ENCODE results near the gene SPDL1.

SPDL1 gene

GRCh38 chr5:169631360-169631759 lies 47.8 kb downstream of the SPDL1 start:
- no peaks in the 10 kb centered on the region for H3K36me3 Mint-ChIP-seq (ENCODE audit: low read depth)
- no peak for DNase-seq
- no peak overlapping the region for H3K27ac Mint-ChIP-seq
- H3K4me1 Mint-ChIP-seq (ENCODE audit: low read depth): peaks cover 8% of the 10 kb centered on the region
- H3K27me3 Mint-ChIP-seq: peaks cover 5% of the 10 kb centered on the region
- no peak overlapping the region for H3K4me3 Mint-ChIP-seq
- H3K9me3 Mint-ChIP-seq: peaks cover 3% of the 10 kb centered on the region

GRCh38 chr5:169632946-169633345 lies 49.4 kb downstream of the SPDL1 start:
- Mint-ChIP-seq H3K4me1 (ENCODE audit: low read depth) (peaks cover 14% of the 10 kb centered on the region), H3K36me3 (ENCODE audit: low read depth) (peaks cover 9% of the 10 kb centered on the region), H3K4me3 (no peak overlapping the region), H3K9me3 (peaks cover 3% of the 10 kb centered on the region), H3K27ac (no peak overlapping the region), H3K27me3 (peaks cover 5% of the 10 kb centered on the region)
- DNase-seq: no peak

- no peak for DNase-seq
- Mint-ChIP-seq H3K4me3 (no peak overlapping the region), H3K27me3 (peaks cover 5% of the 10 kb centered on the region), H3K36me3 (ENCODE audit: low read depth) (peaks cover 25% of the 10 kb centered on the region), H3K4me1 (ENCODE audit: low read depth) (peaks cover 30% of the 10 kb centered on the region), H3K9me3 (peaks cover 13% of the 10 kb centered on the region), H3K27ac (no peak overlapping the region)
Observed at GRCh38 chr5:169634606-169635005, 51.0 kb downstream of the SPDL1 start.

GRCh38 chr5:169635936-169636335 lies 52.4 kb downstream of the SPDL1 start:
- peaks cover 38% of the 10 kb centered on the region for H3K4me1 Mint-ChIP-seq (ENCODE audit: low read depth)
- peaks cover 39% of the 10 kb centered on the region for H3K36me3 Mint-ChIP-seq (ENCODE audit: low read depth)
- DNase-seq: no peak
- H3K4me3 Mint-ChIP-seq: peak overlapping the region; percentile 90
- peak overlapping the region; percentile 96 for H3K27ac Mint-ChIP-seq
- H3K9me3 Mint-ChIP-seq: peaks cover 13% of the 10 kb centered on the region
- peaks cover 5% of the 10 kb centered on the region for H3K27me3 Mint-ChIP-seq

- Mint-ChIP-seq H3K27ac (peak overlapping the region; percentile 96), H3K9me3 (peaks cover 13% of the 10 kb centered on the region), H3K4me1 (ENCODE audit: low read depth) (peaks cover 45% of the 10 kb centered on the region), H3K36me3 (ENCODE audit: low read depth) (peaks cover 45% of the 10 kb centered on the region), H3K27me3 (peaks cover 5% of the 10 kb centered on the region), H3K4me3 (peak overlapping the region; percentile 90)
- DNase-seq: no peak
Observed at GRCh38 chr5:169636477-169637084, 53.0 kb downstream of the SPDL1 start.

- peaks cover 48% of the 10 kb centered on the region for H3K36me3 Mint-ChIP-seq (ENCODE audit: low read depth)
- peak within 1 kb of the TSS; percentile 96 for H3K27ac Mint-ChIP-seq
- peaks cover 13% of the 10 kb centered on the region for H3K9me3 Mint-ChIP-seq
- H3K4me3 Mint-ChIP-seq: peak within 1 kb of the TSS; percentile 90
- peak; percentile 82 for DNase-seq
- peaks cover 50% of the 10 kb centered on the region for H3K4me1 Mint-ChIP-seq (ENCODE audit: low read depth)
- peaks cover 4% of the 10 kb centered on the region for H3K27me3 Mint-ChIP-seq
Observed at GRCh38 chr5:169637085-169637548, 53.5 kb downstream of the SPDL1 start, which contains the start of gene DOCK2. Gene DOCK2, plus strand, starts transcription at chr5:169637275. Its CDS starts 52 bp downstream, at chr5:169637327.

- Mint-ChIP-seq H3K4me1 (ENCODE audit: low read depth) (peaks cover 54% of the 10 kb centered on the region), H3K4me3 (peak overlapping the region; percentile 90), H3K27me3 (no peaks in the 10 kb centered on the region), H3K9me3 (peaks cover 13% of the 10 kb centered on the region), H3K36me3 (ENCODE audit: low read depth) (peaks cover 51% of the 10 kb centered on the region), H3K27ac (peak overlapping the region; percentile 96)
- peak; percentile 83 for DNase-seq
Observed at GRCh38 chr5:169637549-169638121, 54.1 kb downstream of the SPDL1 start.

GRCh38 chr5:169641253-169641652 lies 57.7 kb downstream of the SPDL1 start:
- DNase-seq: no peak
- Mint-ChIP-seq H3K4me3 (no peak overlapping the region), H3K27me3 (no peaks in the 10 kb centered on the region), H3K27ac (peak overlapping the region; percentile 16), H3K9me3 (peaks cover 10% of the 10 kb centered on the region), H3K4me1 (ENCODE audit: low read depth) (peaks cover 81% of the 10 kb centered on the region), H3K36me3 (ENCODE audit: low read depth) (peaks cover 78% of the 10 kb centered on the region)

- H3K4me1 Mint-ChIP-seq (ENCODE audit: low read depth): peaks cover 91% of the 10 kb centered on the region
- no peak for DNase-seq
- H3K9me3 Mint-ChIP-seq: no peaks in the 10 kb centered on the region
- H3K27me3 Mint-ChIP-seq: no peaks in the 10 kb centered on the region
- H3K4me3 Mint-ChIP-seq: no peak overlapping the region
- peaks cover 82% of the 10 kb centered on the region for H3K36me3 Mint-ChIP-seq (ENCODE audit: low read depth)
- H3K27ac Mint-ChIP-seq: peak overlapping the region; percentile 42
Observed at GRCh38 chr5:169646856-169647255, 63.3 kb downstream of the SPDL1 start.

- no peaks in the 10 kb centered on the region for H3K27me3 Mint-ChIP-seq
- DNase-seq: no peak
- H3K27ac Mint-ChIP-seq: peak overlapping the region; percentile 95
- no peaks in the 10 kb centered on the region for H3K9me3 Mint-ChIP-seq
- H3K36me3 Mint-ChIP-seq (ENCODE audit: low read depth): peaks cover 85% of the 10 kb centered on the region
- H3K4me3 Mint-ChIP-seq: peak overlapping the region; percentile 30
- H3K4me1 Mint-ChIP-seq (ENCODE audit: low read depth): peaks cover 92% of the 10 kb centered on the region
Observed at GRCh38 chr5:169647566-169647965, 64.0 kb downstream of the SPDL1 start.

GRCh38 chr5:169648725-169649310 lies 65.2 kb downstream of the SPDL1 start:
- H3K27ac Mint-ChIP-seq: peak overlapping the region; percentile 95
- H3K9me3 Mint-ChIP-seq: no peaks in the 10 kb centered on the region
- H3K27me3 Mint-ChIP-seq: no peaks in the 10 kb centered on the region
- DNase-seq: no peak
- H3K36me3 Mint-ChIP-seq (ENCODE audit: low read depth): peaks cover 89% of the 10 kb centered on the region
- H3K4me1 Mint-ChIP-seq (ENCODE audit: low read depth): peaks cover 96% of the 10 kb centered on the region
- peak overlapping the region; percentile 22 for H3K4me3 Mint-ChIP-seq

- Mint-ChIP-seq H3K9me3 (no peaks in the 10 kb centered on the region), H3K27ac (peak overlapping the region; percentile 95), H3K4me1 (ENCODE audit: low read depth) (peaks cover 98% of the 10 kb centered on the region), H3K36me3 (ENCODE audit: low read depth) (peaks cover 91% of the 10 kb centered on the region), H3K4me3 (peak overlapping the region; percentile 16), H3K27me3 (no peaks in the 10 kb centered on the region)
- no peak for DNase-seq
Observed at GRCh38 chr5:169649486-169649885, 65.9 kb downstream of the SPDL1 start.

GRCh38 chr5:169650701-169651331 lies 67.2 kb downstream of the SPDL1 start:
- Mint-ChIP-seq H3K4me1 (ENCODE audit: low read depth) (peaks cover 100% of the 10 kb centered on the region), H3K9me3 (no peaks in the 10 kb centered on the region), H3K36me3 (ENCODE audit: low read depth) (peaks cover 94% of the 10 kb centered on the region), H3K4me3 (peak overlapping the region; percentile 59), H3K27ac (peak overlapping the region; percentile 95), H3K27me3 (no peaks in the 10 kb centered on the region)
- DNase-seq: no peak

GRCh38 chr5:169651526-169651925 lies 68.0 kb downstream of the SPDL1 start:
- peaks cover 94% of the 10 kb centered on the region for H3K36me3 Mint-ChIP-seq (ENCODE audit: low read depth)
- H3K4me3 Mint-ChIP-seq: peak overlapping the region; percentile 59
- peaks cover 100% of the 10 kb centered on the region for H3K4me1 Mint-ChIP-seq (ENCODE audit: low read depth)
- H3K27ac Mint-ChIP-seq: peak overlapping the region; percentile 95
- DNase-seq: no peak
- no peaks in the 10 kb centered on the region for H3K27me3 Mint-ChIP-seq
- no peaks in the 10 kb centered on the region for H3K9me3 Mint-ChIP-seq
